ENCODE results near the gene ACOT7.

ACOT7 gene

GRCh38 chr1:6359216-6360116 is 34.1 kb downstream of the ACOT7 start:
- DNase-seq: no peak

GRCh38 chr1:6358757-6359201 is 34.8 kb downstream of the ACOT7 start:
- DNase-seq: no peak

- DNase-seq: no peak
These were observed 35.4 kb downstream of the ACOT7 start for GRCh38 chr1:6358144-6358624.

- no peak for DNase-seq
These were observed 36.2 kb downstream of the ACOT7 start for GRCh38 chr1:6357243-6357936.

GRCh38 chr1:6355621-6356020 is 37.9 kb downstream of the ACOT7 start:
- DNase-seq: no peak

GRCh38 chr1:6354659-6355317 is 38.8 kb downstream of the ACOT7 start:
- no peak for DNase-seq

GRCh38 chr1:6353955-6354658 is 39.5 kb downstream of the ACOT7 start:
- DNase-seq: no peak

GRCh38 chr1:6353619-6353954 is 40.0 kb downstream of the ACOT7 start:
- DNase-seq: no peak

GRCh38 chr1:6352138-6352563 is 41.4 kb downstream of the ACOT7 start:
- no peak for DNase-seq

GRCh38 chr1:6351480-6352137 is 42.0 kb downstream of the ACOT7 start:
- DNase-seq: no peak

- peak; percentile 33 for DNase-seq
These were observed 43.0 kb downstream of the ACOT7 start for GRCh38 chr1:6350416-6351088.

GRCh38 chr1:6349254-6349943 is 44.2 kb downstream of the ACOT7 start:
- no peak for DNase-seq

GRCh38 chr1:6348511-6349191 is 44.9 kb downstream of the ACOT7 start:
- no peak for DNase-seq

GRCh38 chr1:6347641-6348487 is 45.7 kb downstream of the ACOT7 start:
- DNase-seq: no peak

GRCh38 chr1:6345460-6345859 is 48.1 kb downstream of the ACOT7 start:
- DNase-seq: no peak

GRCh38 chr1:6345009-6345408 is 48.6 kb downstream of the ACOT7 start:
- DNase-seq: no peak

GRCh38 chr1:6343506-6344405 is 49.8 kb downstream of the ACOT7 start:
- DNase-seq: peak; percentile 47

- DNase-seq: no peak
These were observed 51.5 kb downstream of the ACOT7 start for GRCh38 chr1:6342056-6342455.

Data from midbrain (tissue), 1 donor.